Neuron (in vitro differentiated cells): ENCODE results near the gene NT5E.

Experiments
- H2AFZ ChIP-seq: one replicate; pipeline ENCODE4 v1.6.1; 2013; ENCODE audit warnings: low read depth, mild to moderate bottlenecking, inconsistent platforms, low read length, moderate library complexity
- H3K27me3 ChIP-seq: one replicate; pipeline ENCODE4 v1.6.1; 2013; ENCODE audit warnings: low read length; ENCODE audit not compliant: insufficient read depth
- H3K36me3 ChIP-seq: one replicate; pipeline ENCODE4 v1.6.1; 2013; ENCODE audit warnings: low read length; ENCODE audit not compliant: insufficient read depth
- H3K4me1 ChIP-seq: one replicate; pipeline ENCODE4 v1.6.1; 2013; ENCODE audit warnings: low read length; ENCODE audit not compliant: insufficient read depth
- H3K4me3 ChIP-seq: 2 replicates; pipeline ENCODE4 v1.5.1; 2013; ENCODE audit warnings: mild to moderate bottlenecking, low read length, moderate library complexity
- H3K9me3 ChIP-seq: one replicate; pipeline ENCODE4 v1.6.1; 2013; ENCODE audit warnings: low read length

The NT5E gene

DNA sequence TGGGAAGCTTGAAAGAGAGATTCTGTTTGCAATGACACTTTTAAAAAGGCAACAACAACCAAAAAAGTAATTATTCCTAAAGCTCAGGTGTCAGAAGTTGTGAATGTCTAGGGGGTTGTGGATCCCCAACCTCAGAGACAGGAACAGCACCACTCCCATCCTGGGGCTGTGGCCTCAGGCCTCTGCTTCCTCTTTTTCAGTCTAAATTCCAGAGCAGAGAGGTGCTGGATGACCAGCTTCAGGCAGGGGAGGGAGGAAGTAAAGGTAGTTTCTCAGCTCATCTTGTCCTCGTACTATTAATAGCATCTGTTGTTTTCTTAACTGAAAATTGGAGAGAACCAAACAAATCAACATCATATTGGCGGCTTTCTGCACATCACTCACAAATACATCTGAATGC lies 8.3 kb downstream of the NT5E start:
- H3K4me3 ChIP-seq = no peak overlapping the region
- peaks cover 3% of the 10 kb centered on the region for H3K27me3 ChIP-seq
- H3K9me3 ChIP-seq = no peaks in the 10 kb centered on the region
- H2AFZ ChIP-seq = no peak overlapping the region
- H3K4me1 ChIP-seq = peaks cover 4% of the 10 kb centered on the region
- no peaks in the 10 kb centered on the region for H3K36me3 ChIP-seq

DNA sequence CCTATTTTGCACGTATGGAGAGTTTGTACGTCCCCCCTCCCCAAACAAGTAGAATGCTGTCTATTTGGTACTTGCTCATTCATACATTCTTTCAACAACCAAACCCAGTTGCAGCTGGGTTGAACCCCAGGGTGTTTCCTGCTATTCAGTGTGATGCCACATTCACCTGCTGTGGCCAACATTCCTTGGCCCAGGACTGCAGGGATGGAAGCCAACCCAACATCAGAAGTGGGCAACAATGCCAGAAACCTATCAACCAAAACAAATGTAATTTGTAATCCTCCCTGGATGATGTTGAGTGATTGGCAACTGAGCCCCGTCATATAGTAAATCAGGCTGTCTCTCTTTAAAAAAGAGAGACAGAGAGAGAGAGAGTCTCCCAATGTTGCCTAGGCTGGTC lies 8.9 kb downstream of the NT5E start:
- Histone ChIP-seq H3K4me1 (peaks cover 4% of the 10 kb centered on the region), H3K4me3 (no peak overlapping the region)

DNA sequence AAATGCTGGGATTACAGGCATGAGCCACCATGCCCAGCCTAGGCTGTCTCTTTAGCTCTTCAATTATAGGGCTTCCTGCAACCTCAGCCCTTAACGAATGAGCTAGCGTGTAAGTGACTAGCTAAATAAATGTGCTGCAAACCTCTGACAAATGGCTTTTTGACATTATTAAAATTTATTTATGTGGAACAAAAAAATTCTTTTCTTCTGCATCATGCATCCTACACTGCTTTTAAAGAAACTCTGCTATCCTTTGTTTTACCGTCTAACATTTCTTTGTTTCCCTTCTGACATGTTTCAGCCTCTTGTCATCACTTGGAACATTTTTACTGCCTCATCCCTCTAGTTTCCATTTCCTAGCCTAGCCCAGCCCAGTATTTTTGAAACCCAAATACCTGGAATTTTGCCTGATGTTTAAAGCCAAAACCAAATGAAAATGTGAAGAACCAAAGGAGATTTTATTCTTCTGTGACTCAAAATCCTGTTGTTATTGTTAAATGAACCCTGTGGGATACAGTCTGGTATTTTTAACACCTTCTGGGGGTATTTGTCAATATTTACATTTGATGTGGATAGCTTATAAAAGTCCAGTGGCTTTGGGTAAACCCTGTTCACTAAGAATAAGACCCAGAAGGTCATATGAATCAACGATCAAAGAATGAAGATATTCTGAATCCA lies 9.5 kb downstream of the NT5E start:
- no peaks in the 10 kb centered on the region for H3K27me3 ChIP-seq
- no peaks in the 10 kb centered on the region for H3K36me3 ChIP-seq
- H3K4me3 ChIP-seq = no peak overlapping the region
- peaks cover 9% of the 10 kb centered on the region for H3K4me1 ChIP-seq
- no peaks in the 10 kb centered on the region for H3K9me3 ChIP-seq
- no peak overlapping the region for H2AFZ ChIP-seq

More for the DNA sequence above, 8.9 kb downstream of the NT5E start:
- no peak overlapping the region for H2AFZ ChIP-seq
- H3K27me3 ChIP-seq = no peaks in the 10 kb centered on the region
- H3K36me3 ChIP-seq = no peaks in the 10 kb centered on the region
- no peaks in the 10 kb centered on the region for H3K9me3 ChIP-seq

DNA sequence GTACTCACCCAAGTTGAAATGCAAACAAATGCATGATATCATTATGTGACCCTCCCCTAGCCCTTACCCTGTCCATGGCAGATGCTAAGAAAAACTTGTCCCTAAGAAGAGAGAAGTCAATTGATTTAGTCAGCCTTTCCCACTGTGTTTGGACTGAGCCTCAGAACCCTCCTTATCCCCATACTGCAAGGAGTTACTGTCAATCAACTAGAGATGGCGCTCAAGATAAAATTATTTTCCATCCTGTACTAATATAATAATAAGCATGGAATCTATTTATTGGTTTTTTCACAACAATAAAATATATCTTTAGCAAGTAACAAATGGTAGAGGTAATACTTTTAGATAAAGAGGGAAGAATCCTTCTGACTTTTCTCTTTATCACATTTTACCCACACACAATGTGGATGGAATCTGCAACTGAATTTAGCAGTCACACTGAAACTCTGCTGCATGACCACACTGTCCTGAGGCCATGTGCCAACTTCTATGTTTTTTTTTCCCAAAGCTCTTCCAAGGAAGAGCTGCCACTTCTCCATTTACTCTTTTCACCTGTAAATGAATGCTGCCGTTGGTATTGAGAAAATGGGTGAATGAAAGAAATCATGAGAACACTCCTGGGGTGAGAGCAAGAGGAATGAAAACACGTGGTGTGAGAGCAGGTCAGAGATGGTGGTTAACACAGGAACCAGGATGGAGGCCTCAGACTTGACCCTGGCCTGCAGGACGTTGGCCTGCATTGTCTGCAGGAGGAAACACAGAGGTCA lies 10.5 kb downstream of the NT5E start:
- no peak overlapping the region for H2AFZ ChIP-seq
- no peaks in the 10 kb centered on the region for H3K27me3 ChIP-seq
- H3K9me3 ChIP-seq = no peaks in the 10 kb centered on the region
- no peaks in the 10 kb centered on the region for H3K36me3 ChIP-seq
- H3K4me1 ChIP-seq = peaks cover 9% of the 10 kb centered on the region
- H3K4me3 ChIP-seq = no peak overlapping the region

DNA sequence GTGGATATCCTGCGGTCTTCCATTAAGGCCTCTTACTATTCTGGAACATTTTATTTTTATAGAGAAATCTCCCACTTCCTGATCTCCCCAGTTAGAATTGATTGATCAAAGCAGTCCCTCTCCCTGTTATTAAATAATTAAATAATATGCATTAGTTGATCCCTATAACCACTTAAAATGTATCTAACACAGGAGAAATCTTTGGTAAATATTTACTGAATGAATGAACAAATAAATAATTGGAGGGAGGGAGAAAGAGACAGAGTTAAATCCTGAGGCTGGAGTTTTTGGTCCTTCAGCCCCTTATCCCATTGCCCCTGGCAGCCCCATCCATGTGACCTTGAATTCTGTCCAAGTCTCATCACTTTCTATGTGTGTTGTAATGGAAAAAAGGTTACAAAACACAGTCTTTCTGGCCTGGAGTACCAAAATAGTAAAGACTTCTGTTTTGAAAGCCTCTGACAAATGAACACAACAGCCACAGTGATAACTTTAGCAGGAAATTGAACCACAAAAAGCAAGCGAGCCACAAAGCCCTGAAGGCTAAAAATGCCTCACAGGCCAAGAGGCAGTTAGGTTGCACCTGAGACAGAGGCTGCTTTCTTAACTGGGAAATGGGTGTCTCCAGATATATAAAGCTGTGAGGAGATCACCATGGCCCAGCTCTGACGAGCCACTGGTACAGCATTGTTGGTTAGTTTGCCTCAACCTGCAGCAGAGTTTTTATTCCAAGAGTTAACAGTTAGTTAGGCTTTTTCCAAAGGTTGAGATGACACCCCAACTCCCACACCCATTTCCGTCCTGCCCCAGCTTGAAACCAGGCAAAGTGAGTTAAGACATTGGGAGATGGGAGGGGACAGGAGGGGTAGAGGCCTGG lies 11.3 kb downstream of the NT5E start:
- Histone ChIP-seq H3K27me3 (no peaks in the 10 kb centered on the region), H2AFZ (no peak overlapping the region), H3K9me3 (no peaks in the 10 kb centered on the region), H3K36me3 (no peaks in the 10 kb centered on the region), H3K4me3 (no peak overlapping the region), H3K4me1 (peaks cover 9% of the 10 kb centered on the region)

DNA sequence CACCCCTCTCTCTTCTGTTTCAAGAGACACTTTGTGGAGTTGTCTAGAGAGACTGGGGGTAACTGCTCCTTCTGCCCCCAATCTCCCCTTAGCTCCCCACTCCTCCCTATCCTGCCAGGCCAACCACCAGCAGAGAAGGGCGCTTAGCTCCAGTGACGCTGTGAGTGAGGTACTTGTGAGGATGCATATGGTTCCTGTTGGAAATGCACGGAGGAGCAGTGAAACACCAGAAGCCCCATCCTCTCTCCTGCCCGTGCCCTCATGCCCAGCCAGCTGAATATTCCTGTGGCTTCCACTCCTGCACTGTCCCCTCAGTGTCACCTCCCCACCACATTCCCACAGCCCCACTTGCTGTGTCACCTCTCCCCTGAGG lies 11.9 kb downstream of the NT5E start:
- Histone ChIP-seq H3K27me3 (no peaks in the 10 kb centered on the region), H3K9me3 (no peaks in the 10 kb centered on the region), H3K36me3 (no peaks in the 10 kb centered on the region), H2AFZ (no peak overlapping the region), H3K4me3 (no peak overlapping the region), H3K4me1 (peaks cover 9% of the 10 kb centered on the region)

DNA sequence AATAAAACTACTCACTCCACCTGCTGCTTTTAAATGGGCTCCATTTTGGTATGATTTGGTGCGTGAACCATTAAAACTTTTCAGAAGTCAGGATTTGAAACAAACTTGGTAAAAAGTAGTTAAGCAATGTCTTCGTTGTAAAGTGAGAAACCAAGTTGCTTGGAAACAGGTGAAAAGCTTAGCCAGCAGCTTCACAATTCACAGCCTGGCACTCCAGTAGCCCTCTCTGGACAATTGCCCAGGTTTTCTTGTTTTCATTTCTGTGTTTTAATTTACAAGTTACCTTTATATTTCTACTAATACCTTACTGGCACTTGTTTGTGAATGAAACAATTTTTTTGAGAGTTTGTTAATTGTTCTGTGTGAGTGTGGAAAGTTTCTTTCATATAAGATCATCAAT lies 12.8 kb downstream of the NT5E start:
- no peak overlapping the region for H2AFZ ChIP-seq
- H3K4me3 ChIP-seq = no peak overlapping the region
- no peaks in the 10 kb centered on the region for H3K36me3 ChIP-seq
- H3K27me3 ChIP-seq = no peaks in the 10 kb centered on the region
- H3K4me1 ChIP-seq = peaks cover 9% of the 10 kb centered on the region
- no peaks in the 10 kb centered on the region for H3K9me3 ChIP-seq

DNA sequence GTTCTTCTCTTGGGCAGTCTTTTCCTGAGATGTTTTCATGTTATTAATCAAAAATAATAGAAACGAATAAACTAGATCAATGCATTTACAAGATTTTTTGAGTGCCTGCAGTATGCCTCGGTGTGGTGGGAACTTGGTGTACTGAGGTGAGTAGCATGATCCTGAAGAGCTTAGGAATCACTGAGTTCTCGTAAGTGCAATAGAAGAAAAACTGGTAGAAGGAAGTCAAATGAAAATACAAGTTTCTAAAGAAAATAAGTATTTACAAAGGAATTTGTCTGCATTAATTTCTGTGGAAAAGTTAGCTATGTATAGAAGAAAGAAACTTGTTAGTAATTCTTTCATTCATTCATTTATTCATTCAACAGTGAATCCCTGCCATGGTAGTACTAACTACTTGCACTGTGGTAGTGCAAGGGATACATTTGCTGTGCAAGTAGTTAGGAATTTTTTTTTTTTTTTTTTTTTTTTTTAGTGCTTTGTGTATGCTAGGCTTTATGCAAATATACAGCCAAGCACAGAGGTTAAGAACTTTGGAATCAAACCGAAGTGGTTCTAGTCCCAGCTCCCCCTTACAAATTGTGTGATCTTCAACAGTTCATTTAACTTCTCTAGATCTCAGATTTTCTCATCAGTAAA lies 13.9 kb downstream of the NT5E start:
- Histone ChIP-seq H3K4me1 (peaks cover 9% of the 10 kb centered on the region), H3K9me3 (no peaks in the 10 kb centered on the region), H3K27me3 (no peaks in the 10 kb centered on the region)

DNA sequence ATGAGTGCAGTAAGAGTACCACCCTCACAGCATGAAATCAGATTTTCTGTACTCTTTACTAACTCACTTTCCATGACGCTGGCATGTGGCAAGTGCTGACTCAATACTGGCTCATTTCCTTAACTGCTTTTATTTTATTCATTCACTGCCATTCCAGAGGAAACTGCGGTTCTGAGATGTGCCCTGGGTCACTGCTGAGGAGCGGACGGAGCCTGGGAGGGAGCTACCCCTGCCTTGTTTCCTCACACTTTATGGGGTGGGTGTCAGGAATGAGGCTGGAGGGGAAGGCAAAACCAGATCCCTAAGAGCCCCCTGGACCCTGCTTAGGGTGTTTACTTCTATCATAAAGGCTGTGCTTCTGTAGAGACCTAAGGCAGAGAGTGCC lies 14.4 kb downstream of the NT5E start:
- Histone ChIP-seq H3K36me3 (no peaks in the 10 kb centered on the region), H3K4me3 (no peak overlapping the region), H3K27me3 (no peaks in the 10 kb centered on the region), H3K4me1 (peaks cover 9% of the 10 kb centered on the region), H3K9me3 (no peaks in the 10 kb centered on the region), H2AFZ (no peak overlapping the region)

More for the DNA sequence above, 13.9 kb downstream of the NT5E start:
- no peak overlapping the region for H2AFZ ChIP-seq
- no peaks in the 10 kb centered on the region for H3K36me3 ChIP-seq
- H3K4me3 ChIP-seq = no peak overlapping the region

DNA sequence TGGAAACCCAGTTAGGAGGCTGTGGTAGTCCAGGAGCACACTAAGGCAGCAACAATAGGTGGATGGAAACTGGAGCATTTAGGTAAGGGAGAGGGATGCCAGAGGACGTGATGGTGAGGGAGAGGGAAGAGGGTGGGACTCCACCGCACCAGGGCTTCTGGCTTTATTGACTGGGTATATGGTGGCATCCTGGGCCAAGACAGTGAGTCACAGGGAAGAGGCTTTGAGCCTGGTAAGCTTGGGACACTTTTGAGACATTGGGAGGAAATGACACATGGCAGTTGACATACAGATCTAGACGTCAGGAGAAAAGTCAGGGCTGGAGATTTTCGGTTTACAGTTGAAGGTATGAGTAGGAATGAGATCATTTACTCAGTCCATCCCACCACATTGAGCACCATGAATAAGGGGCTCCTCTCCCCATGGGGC lies 14.9 kb downstream of the NT5E start:
- H3K4me3 ChIP-seq = no peak overlapping the region
- no peak overlapping the region for H2AFZ ChIP-seq
- peaks cover 9% of the 10 kb centered on the region for H3K4me1 ChIP-seq
- no peaks in the 10 kb centered on the region for H3K36me3 ChIP-seq
- no peaks in the 10 kb centered on the region for H3K9me3 ChIP-seq
- H3K27me3 ChIP-seq = no peaks in the 10 kb centered on the region

DNA sequence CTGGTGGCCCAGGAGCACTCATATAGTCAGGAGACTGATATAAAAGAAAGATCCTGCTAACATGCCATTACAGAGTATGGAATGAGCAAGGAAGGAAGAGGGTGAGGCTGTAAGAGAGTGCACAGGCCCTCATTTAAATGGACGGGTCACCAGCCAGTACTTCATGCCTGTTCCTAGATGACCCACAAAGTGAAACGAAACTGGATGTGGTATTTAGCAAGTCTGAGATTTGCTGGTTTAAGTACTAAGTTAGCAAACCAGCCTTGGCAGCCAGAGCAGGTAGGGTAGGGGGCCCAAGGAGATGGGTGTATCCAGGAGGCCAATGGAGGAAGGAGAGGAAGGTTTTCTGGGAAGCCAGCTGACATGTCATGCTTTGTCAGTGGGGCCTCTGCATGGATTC lies 15.9 kb downstream of the NT5E start:
- Histone ChIP-seq H3K27me3 (no peaks in the 10 kb centered on the region), H3K4me1 (peaks cover 5% of the 10 kb centered on the region), H3K9me3 (no peaks in the 10 kb centered on the region), H3K4me3 (no peak overlapping the region), H2AFZ (no peak overlapping the region), H3K36me3 (no peaks in the 10 kb centered on the region)

DNA sequence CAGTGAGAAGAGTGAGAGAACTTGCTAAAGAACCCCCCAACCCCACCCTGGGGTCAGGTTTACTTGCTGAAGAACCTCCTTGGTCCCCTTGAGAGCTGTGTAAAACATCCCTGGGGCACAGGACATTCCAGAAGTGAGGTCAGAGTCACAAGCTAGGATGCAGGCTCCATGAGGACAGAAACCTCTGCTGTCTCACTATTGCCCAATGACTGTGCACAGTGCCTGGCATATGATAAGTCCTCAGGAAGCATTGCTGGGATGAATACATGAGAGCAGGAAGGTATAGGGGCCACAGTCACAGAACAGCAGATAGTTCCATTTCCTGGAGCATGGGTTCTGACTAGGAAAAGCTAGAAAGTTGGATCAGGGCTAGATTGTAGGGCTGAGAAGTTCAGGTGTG lies 18.4 kb downstream of the NT5E start:
- no peaks in the 10 kb centered on the region for H3K27me3 ChIP-seq
- H3K36me3 ChIP-seq = no peaks in the 10 kb centered on the region
- no peaks in the 10 kb centered on the region for H3K9me3 ChIP-seq

More for the DNA sequence above, 18.4 kb downstream of the NT5E start:
- no peak overlapping the region for H3K4me3 ChIP-seq
- H2AFZ ChIP-seq = no peak overlapping the region
- peaks cover 5% of the 10 kb centered on the region for H3K4me1 ChIP-seq
